HL-60 (cell line): ENCODE data around the gene TBX4.

ENCODE experiments used
- DNase-seq, 2 experiments: peaks; one replicate each; pipeline ENCODE4 v3.0.0-alpha.2; 2010 to 2020; ENCODE audit warnings: low read depth in 1 of 2, low spot score in 1 of 2
- H3K27ac ChIP-seq: fragments of 250-450 bp; sonication (Bioruptor Pico); replicated peaks from 2 replicates; pipeline ENCODE4 v1.5.1; 2020; ENCODE audit warnings: mild to moderate bottlenecking, moderate library complexity
- H3K27me3 ChIP-seq: fragments of 250-450 bp; sonication (Bioruptor Pico); 2 replicates; pipeline ENCODE4 v1.5.1; 2021; ENCODE audit warnings: mild to moderate bottlenecking, moderate library complexity; ENCODE audit not compliant: insufficient read depth, poor library complexity, severe bottlenecking
- H3K4me3 ChIP-seq: replicated peaks from 2 replicates; pipeline ENCODE4 v1.5.1; 2011; ENCODE audit warnings: mild to moderate bottlenecking, control low read depth, low read length; ENCODE audit not compliant: insufficient read depth
- CTCF ChIP-seq: IDR thresholded peaks from one replicate; pipeline ENCODE4 v1.5.1; 2011; ENCODE audit warnings: low read length, control low read depth, inconsistent platforms; ENCODE audit not compliant: insufficient read depth
- GABPA ChIP-seq: IDR thresholded peaks from 2 replicates; pipeline ENCODE4 v1.6.1; 2012; ENCODE audit warnings: low read depth
- POLR2AphosphoS5 ChIP-seq: IDR thresholded peaks from 2 replicates; pipeline ENCODE4 v1.6.1; 2012; ENCODE audit warnings: low read depth
- REST ChIP-seq: IDR thresholded peaks from 2 replicates; pipeline ENCODE4 v1.6.1; 2012; ENCODE audit warnings: low read depth; ENCODE audit not compliant: insufficient replicate concordance
- SPI1 ChIP-seq: IDR thresholded peaks from 2 replicates; pipeline ENCODE4 v1.6.1; 2012; ENCODE audit warnings: low read depth, mild to moderate bottlenecking, borderline replicate concordance

TBX4 gene

GRCh38 chr17:61421460-61421859 is 30.8 kb upstream of the TBX4 start:
- H3K27me3 ChIP-seq, result peaks cover 19% of the 10 kb centered on the region
- H3K27ac ChIP-seq, result no peak overlapping the region
- no peak for DNase-seq
- no peak for TF ChIP-seq REST
- TF ChIP-seq CTCF, result no peak
- no peak for TF ChIP-seq GABPA
- TF ChIP-seq SPI1, result no peak
- no peak for TF ChIP-seq POLR2AphosphoS5
- no peak overlapping the region for H3K4me3 ChIP-seq

- peaks cover 19% of the 10 kb centered on the region for H3K27me3 ChIP-seq
- DNase-seq, result no peak
- H3K4me3 ChIP-seq, result no peak overlapping the region
These were observed 30.0 kb upstream of the TBX4 start for GRCh38 chr17:61422116-61422799.

More at GRCh38 chr17:61422116-61422799, 30.0 kb upstream of the TBX4 start:
- no peak overlapping the region for H3K27ac ChIP-seq
- TF ChIP-seq CTCF, result no peak
- no peak for TF ChIP-seq GABPA
- TF ChIP-seq POLR2AphosphoS5, result no peak
- TF ChIP-seq REST, result no peak
- no peak for TF ChIP-seq SPI1
